Epithelial cell of prostate (primary cell): Measurements from ENCODE around the gene L1TD1.
"Not testable (repeated sequence)": the region's sequence is repeated elsewhere in the genome, so short reads cannot be mapped to it uniquely, and the experiment has no call there.

Experiments
- DNase-seq: peaks from one replicate; pipeline ENCODE4 v3.0.0-alpha.2; 2011; ENCODE audit warnings: low read depth, low spot score
- H3K27ac ChIP-seq: fragments of 450-650 bp; 2 replicates; pipeline ENCODE4 v1.5.1; 2017; ENCODE audit warnings: mild to moderate bottlenecking

Gene L1TD1

GRCh38 chr1:62194651-62195544 lies at the start of gene L1TD1:
Gene L1TD1 (plus strand): TSS chr1:62194849. CDS start chr1:62206629, 11,780 bp downstream.
- no peak for DNase-seq
- no peak within 1 kb of the TSS for H3K27ac ChIP-seq

GRCh38 chr1:62159940-62160348 lies 34.7 kb upstream of the L1TD1 start:
- DNase-seq: no peak
- H3K27ac ChIP-seq: no peak overlapping the region

- no peak for DNase-seq
- no peak overlapping the region for H3K27ac ChIP-seq
Observed at GRCh38 chr1:62161711-62162110, 32.9 kb upstream of the L1TD1 start.

- DNase-seq, H3K27ac ChIP-seq: not testable (repeated sequence)
Observed at GRCh38 chr1:62170380-62170779, 24.3 kb upstream of the L1TD1 start.

GRCh38 chr1:62175568-62176179 lies 19.0 kb upstream of the L1TD1 start:
- no peak for DNase-seq
- H3K27ac ChIP-seq: no peak overlapping the region

GRCh38 chr1:62176597-62177312 lies 17.9 kb upstream of the L1TD1 start:
- DNase-seq: no peak
- H3K27ac ChIP-seq: no peak overlapping the region

GRCh38 chr1:62177621-62178020 lies 17.0 kb upstream of the L1TD1 start:
- no peak for DNase-seq
- no peak overlapping the region for H3K27ac ChIP-seq

- DNase-seq: no peak
- no peak overlapping the region for H3K27ac ChIP-seq
Observed at GRCh38 chr1:62178372-62178771, 16.3 kb upstream of the L1TD1 start.

GRCh38 chr1:62180054-62180453 lies 14.6 kb upstream of the L1TD1 start:
- DNase-seq, H3K27ac ChIP-seq: not testable (repeated sequence)

- no peak overlapping the region for H3K27ac ChIP-seq
Observed at GRCh38 chr1:62180639-62181038, 14.0 kb upstream of the L1TD1 start.

GRCh38 chr1:62181532-62181931 lies 13.1 kb upstream of the L1TD1 start:
- no peak overlapping the region for H3K27ac ChIP-seq
- DNase-seq: no peak

More at GRCh38 chr1:62180639-62181038, 14.0 kb upstream of the L1TD1 start:
- no peak for DNase-seq

GRCh38 chr1:62182157-62182556 lies 12.5 kb upstream of the L1TD1 start:
- H3K27ac ChIP-seq, DNase-seq: not testable (repeated sequence)

GRCh38 chr1:62183164-62184020 lies 11.3 kb upstream of the L1TD1 start:
- H3K27ac ChIP-seq, DNase-seq: not testable (repeated sequence)

- no peak for DNase-seq
- no peak overlapping the region for H3K27ac ChIP-seq
Observed at GRCh38 chr1:62184336-62184735, 10.3 kb upstream of the L1TD1 start.

- not testable (repeated sequence) for DNase-seq, H3K27ac ChIP-seq
Observed at GRCh38 chr1:62185233-62185632, 9.4 kb upstream of the L1TD1 start.

GRCh38 chr1:62185677-62186076 lies 9.0 kb upstream of the L1TD1 start:
- DNase-seq: no peak
- no peak overlapping the region for H3K27ac ChIP-seq

GRCh38 chr1:62187548-62187947 lies 7.1 kb upstream of the L1TD1 start:
- H3K27ac ChIP-seq: no peak overlapping the region
- no peak for DNase-seq

- no peak overlapping the region for H3K27ac ChIP-seq
- no peak for DNase-seq
Observed at GRCh38 chr1:62188111-62188510, 6.5 kb upstream of the L1TD1 start.

GRCh38 chr1:62196086-62196690 lies 1.5 kb downstream of the L1TD1 start:
- no peak for DNase-seq

More at GRCh38 chr1:62196086-62196690, 1.5 kb downstream of the L1TD1 start:
- H3K27ac ChIP-seq: no peak overlapping the region
